ENCODE measurements around the gene NKRF.

DNA sequence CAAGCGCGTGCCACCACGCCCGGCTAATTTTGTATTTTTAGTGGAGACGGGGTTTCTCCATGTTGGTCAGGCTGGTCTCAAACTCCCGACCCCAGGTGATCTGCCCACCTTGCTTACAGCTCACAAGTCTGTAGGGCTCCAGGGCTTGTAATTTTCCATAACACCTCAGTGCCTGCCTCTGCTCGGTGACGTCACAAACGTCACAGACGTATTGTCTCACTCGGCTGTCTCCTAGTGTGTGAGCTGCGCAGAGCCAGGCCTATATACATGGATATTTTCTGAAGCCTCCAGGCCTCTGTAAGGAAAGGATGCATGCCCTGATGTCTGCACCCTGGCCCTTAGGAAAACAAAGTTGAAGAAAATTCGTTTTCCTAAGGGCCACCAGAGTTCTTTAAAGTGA is 8.6 kb upstream of the NKRF start:
- TF ChIP-seq, protein P1, sequence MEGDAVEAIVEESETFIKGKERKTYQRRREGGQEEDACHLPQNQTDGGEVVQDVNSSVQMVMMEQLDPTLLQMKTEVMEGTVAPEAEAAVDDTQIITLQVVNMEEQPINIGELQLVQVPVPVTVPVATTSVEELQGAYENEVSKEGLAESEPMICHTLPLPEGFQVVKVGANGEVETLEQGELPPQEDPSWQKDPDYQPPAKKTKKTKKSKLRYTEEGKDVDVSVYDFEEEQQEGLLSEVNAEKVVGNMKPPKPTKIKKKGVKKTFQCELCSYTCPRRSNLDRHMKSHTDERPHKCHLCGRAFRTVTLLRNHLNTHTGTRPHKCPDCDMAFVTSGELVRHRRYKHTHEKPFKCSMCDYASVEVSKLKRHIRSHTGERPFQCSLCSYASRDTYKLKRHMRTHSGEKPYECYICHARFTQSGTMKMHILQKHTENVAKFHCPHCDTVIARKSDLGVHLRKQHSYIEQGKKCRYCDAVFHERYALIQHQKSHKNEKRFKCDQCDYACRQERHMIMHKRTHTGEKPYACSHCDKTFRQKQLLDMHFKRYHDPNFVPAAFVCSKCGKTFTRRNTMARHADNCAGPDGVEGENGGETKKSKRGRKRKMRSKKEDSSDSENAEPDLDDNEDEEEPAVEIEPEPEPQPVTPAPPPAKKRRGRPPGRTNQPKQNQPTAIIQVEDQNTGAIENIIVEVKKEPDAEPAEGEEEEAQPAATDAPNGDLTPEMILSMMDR (conservative IDR thresholded peaks at IDR 0.05; ENCODE audit: low read depth, low read length), result no peak
- no peak for TF ChIP-seq EZH2 (IDR thresholded peaks at IDR 0.05; ENCODE audit: borderline replicate concordance, low read depth, low read length, poor library complexity, severe bottlenecking)
